ENCODE measurements around the gene PNMA1.

Gene PNMA1

DNA sequence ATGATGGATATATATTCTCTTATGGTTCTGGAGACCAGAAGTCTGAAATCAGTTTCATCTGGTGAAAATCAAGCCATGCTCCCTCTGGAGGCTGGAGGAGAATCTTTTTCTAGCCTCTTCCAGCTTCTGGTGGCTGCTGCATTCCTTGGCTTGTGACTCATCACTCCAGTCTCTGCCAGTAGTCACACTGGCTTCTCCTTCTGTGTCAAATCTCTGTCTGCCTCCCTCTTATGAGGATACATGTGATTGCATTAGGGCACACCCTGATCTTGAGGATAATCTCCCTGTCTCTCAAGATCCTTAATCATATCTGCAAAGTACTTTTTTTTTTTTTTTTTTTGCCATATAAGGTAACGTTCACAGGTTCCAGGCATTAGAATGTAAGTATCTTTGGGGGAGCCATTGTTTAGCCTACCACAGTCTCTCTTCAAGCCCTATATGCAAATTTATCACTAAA lies 51.7 kb downstream of the PNMA1 start:
- no peak for DNase-seq

- DNase-seq, result no peak
Observed at GRCh38 chr14:73661872-73662271, 52.3 kb downstream of the PNMA1 start.
